Activated naive CD4-positive, alpha-beta T cell treated with anti-CD3 and anti-CD28 coated beads, Interleukin-2, amount 50 U/mL, for 72 hours (primary cell): Measurements from ENCODE around the gene CNOT3. TPM values are rescaled to one million over a fixed set of nuclear protein-coding genes. Genes with fewer than 3 reads are reported as not detected.
A peak's percentile ranks its signal among the peaks of the same experiment; 100 is the strongest.
"Not testable (repeated sequence)": the region's sequence is repeated elsewhere in the genome, so short reads cannot be mapped to it uniquely, and the experiment has no call there.

Experiments
- ATAC-seq, 2 donors: fragments of 150-1000 bp; cut with Tn5 transposase; 2 replicates each; pipeline ENCODE4 v1.10.0; 2021; ENCODE audit warnings: mild to moderate bottlenecking in 2 of 2, moderate library complexity in 2 of 2
- DNase-seq, 2 donors: peaks; one replicate each; pipeline ENCODE4 v3.0.0; 2021 to 2022; ENCODE audit warnings: low spot score in 2 of 2
- H3K27ac Mint-ChIP-seq, 2 donors: one replicate each; pipeline ENCODE4 v1.8.0; 2022; ENCODE audit warnings: mild to moderate bottlenecking in 2 of 2, mixed read lengths in 2 of 2
- H3K36me3 Mint-ChIP-seq, 2 donors: one replicate each; pipeline ENCODE4 v1.8.0; 2022; ENCODE audit warnings: mixed read lengths in 2 of 2
- H3K9me3 Mint-ChIP-seq, 2 donors: one replicate each; pipeline ENCODE4 v1.8.0; 2022; ENCODE audit warnings: mixed read lengths in 2 of 2
- total RNA-seq, 2 donors: library from RNA; stranded (reverse); gene quantifications; one replicate each; pipeline ENCODE4 v1.2.3, GENCODE V29; 2022

Gene CNOT3
- total RNA-seq: 10 to 100 TPM; 57.3 to 59.9 TPM

DNA sequence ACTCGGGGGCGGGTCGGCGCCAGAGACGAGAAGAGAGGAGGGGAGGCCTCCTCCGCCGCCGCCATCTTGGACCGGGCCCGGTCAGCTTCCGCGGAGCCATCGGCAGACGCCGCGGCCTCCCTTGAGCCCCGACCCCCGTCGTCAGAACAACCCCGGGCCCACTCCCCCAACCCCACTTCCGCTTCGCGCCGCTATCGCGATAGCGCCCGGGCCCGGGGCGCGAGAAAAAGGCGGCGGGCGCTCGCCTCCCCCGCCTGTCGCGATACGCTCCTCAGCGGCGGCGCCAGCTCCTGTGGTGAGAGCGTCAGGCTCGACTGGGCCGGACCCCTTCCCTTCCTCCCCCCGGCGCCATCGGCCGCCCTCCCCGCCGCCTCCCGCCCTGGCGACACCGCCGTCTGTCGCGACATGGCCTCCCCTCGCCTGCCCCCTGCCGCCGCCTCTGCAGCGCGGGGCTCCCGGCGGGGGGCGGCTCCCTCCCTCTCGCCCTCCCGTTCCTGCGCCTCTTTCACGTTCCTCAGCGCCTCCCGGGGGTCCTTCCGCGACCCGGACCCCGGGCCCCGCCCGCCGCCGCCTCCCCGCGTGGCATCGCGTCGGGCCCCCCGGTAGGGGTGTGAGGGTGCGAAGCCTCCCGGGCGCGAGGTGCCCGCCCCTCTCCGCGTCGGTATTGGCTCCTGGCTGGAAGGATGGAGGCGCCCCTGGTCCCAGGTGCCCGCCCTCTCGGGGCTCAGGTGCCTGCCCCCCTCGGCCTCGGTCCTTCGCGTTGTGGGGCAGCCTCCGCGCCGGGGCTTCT is at the start of gene CNOT3:
TSS of gene CNOT3 (plus strand) at position 64 of the 790 bp plus-strand sequence. CDS start 5,217 bp downstream, outside the sequence.
- no peak for ATAC-seq
- H3K27ac Mint-ChIP-seq: peak within 1 kb of the TSS; percentile 89 to 99
- peak in 1 of 2 donors; percentile 39 for DNase-seq
- H3K9me3 Mint-ChIP-seq: peaks cover 0 to 4% of the 10 kb centered on the region in 2 donors
- H3K36me3 Mint-ChIP-seq: peaks cover 11% of the 10 kb centered on the region in 2 donors

DNA sequence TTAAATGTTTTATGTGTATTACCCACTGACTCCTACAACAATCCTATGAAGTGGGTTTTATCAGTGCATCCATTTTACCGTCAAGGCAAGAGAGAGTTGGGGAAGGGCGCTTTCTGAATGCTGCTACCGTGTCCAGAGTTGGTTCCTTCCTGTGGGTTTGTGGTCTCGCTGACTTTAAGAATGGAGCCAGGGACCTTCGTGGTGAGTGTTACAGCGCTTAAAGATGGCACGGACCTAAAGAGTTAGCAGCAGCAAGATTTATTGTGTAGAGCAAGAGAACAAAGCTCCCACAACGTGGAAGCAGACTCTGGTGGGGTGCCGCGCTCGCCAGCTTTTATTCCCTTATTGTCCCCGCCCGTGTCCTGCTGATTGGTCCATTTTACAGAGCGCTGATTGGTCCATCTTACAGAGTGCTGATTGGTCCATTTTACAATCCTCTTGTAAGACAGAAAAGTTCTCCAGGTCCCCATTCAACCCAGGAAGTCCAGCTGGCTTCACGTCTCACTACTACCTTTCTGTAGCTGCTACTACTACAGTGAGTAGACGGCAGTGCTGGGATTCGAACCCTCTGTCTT is 43.0 kb upstream of the CNOT3 start:
- no peak for DNase-seq
- ATAC-seq: no peak
- Mint-ChIP-seq H3K36me3 (no peaks in the 10 kb centered on the region), H3K9me3 (no peaks in the 10 kb centered on the region), H3K27ac (no peak overlapping the region)

DNA sequence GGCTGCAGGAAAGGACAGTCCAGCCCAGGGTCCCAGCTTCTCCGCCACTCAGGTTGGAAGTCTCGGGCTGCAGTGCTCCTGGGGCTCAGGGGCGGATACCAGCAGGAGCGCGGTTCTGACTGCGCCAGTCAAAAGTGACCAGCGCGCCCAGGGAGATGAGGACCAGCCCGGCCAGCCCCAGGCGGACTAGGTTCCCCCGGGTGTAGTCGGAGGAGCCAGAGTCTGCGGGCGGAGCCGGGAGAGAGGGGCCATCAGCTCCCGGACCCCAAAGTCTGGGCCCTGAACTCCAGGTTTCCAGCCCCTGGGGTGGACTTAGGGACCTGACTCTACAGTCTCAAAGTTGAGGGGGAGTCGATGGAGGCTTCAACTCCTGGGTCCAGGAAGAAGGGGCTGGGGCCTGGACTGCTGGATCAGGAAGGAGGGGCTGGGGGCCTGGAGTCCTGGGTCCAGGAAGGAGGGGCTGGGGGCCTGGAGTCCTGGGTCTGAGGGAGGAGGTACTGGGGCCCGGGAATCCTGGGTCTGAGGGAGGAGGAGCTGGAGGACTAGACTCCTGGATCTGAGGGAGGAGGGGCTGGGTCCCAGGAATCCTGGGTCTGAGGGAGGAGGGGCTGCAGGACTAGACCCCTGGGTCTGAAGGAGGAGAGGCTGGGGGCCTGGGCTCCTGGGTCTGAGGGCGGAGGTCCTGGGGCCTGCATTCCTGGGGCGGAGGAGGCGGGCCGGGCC is 42.3 kb upstream of the CNOT3 start:
- Mint-ChIP-seq H3K9me3 (no peaks in the 10 kb centered on the region), H3K36me3 (no peaks in the 10 kb centered on the region), H3K27ac (no peak overlapping the region)
- DNase-seq (no peak), ATAC-seq (no peak)

DNA sequence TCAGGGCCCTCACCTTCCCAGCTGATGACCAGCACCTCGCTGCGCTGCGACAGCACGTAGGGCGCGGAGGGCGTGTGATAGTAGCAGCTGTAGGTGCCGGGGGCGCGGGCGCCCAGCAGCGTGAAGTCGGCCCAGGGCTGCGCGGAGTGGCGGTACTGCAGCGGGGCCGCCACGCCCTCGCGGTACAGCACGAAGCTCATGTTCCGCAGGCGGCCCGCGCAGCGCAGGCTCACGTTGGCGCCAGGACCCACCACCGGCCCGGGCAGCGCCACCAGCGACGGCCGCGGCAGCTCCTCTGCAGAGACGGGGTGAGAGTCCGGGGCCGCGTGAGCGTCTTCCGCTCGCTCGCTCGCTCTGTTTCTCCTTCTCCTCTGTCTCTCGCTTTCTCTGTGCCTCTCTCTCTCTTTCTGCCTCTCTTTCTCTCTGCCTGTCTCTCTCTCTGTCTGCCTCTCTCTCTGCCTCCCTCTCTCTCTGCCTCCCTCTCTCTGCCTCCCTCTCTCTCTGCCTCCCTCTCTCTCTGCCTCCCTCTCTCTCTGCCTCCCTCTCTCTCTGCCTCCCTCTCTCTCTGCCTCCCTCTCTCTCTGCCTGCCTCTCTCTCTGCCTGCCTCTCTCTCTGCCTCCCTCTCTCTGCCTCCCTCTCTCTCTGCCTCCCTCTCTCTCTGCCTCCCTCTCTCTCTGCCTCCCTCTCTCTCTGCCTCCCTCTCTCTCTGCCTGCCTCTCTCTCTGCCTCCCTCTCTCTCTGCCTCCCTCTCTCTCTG is 41.5 kb upstream of the CNOT3 start:
- not testable (repeated sequence) for H3K9me3 Mint-ChIP-seq, H3K36me3 Mint-ChIP-seq
- peak overlapping the region in 1 of 2 donors; percentile 45 for H3K27ac Mint-ChIP-seq
- DNase-seq (peak in 1 of 2 donors; percentile 46), ATAC-seq (peak; percentile 73 to 83)

DNA sequence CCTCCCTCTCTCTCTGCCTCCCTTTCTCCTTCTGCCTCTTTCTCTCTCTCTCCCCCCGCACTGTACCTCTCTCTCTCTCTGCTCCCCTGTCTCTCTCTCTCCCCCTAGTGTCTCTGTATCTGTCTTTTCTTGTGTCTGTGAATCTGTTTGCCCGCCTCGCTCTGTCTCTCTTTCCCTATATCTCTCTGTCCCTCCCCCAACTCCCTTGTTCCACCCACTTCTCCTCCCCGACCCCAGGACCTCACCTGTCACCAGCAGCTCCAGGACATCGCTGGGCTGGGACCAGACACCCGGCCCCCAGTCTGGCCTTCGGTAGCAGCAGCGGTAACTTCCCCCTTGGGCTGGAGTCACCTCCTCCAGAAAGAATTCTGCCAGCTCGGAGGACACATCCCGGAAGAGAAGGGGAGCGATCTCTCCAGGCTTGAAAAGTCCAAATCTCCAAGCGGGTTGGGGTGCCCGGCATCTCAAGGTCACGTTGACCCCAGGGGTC is 40.9 kb upstream of the CNOT3 start:
- Mint-ChIP-seq H3K9me3 (no peaks in the 10 kb centered on the region), H3K27ac (peak overlapping the region in 1 of 2 donors; percentile 45), H3K36me3 (no peaks in the 10 kb centered on the region)
- DNase-seq: peak in 1 of 2 donors; percentile 14
- ATAC-seq: peak; percentile 46 to 62

DNA sequence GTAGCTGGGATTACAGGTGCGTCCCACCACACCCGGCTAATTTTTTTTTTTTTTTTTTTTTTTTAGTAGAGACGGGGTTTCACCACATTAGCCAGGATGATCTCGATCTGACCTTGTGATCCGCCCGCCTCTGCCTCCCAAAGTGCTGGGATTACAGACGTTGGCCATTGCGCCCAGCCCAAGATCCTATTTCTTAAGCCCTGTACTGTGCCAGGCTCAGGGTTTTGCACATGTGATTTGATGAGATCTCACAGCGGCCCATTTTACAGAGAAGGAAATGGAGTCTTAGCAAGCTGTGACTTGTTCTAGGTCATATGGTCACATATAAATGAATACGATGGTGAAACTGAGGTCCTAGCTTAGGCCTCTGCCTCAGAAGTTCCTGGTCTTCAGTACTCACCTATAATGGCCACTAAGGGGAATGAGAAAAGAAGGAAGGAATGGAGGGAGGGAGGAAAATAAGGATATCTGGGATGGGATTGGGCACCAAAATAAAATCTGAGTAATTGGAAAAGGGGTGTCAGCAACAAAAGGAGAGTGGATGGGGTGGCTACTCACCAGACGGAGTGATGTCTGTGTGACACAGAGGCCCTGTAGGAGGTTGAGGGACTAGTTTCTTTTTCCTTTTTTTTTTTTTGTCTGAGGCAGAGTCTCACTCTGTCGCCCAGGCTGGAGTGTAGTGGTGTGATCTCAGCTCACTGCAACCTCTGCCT is 38.2 kb upstream of the CNOT3 start:
- no peak overlapping the region for H3K27ac Mint-ChIP-seq
- H3K36me3 Mint-ChIP-seq: peaks cover 0 to 5% of the 10 kb centered on the region in 2 donors
- ATAC-seq: no peak
- H3K9me3 Mint-ChIP-seq: no peaks in the 10 kb centered on the region
- DNase-seq: peak in 1 of 2 donors; percentile 34

DNA sequence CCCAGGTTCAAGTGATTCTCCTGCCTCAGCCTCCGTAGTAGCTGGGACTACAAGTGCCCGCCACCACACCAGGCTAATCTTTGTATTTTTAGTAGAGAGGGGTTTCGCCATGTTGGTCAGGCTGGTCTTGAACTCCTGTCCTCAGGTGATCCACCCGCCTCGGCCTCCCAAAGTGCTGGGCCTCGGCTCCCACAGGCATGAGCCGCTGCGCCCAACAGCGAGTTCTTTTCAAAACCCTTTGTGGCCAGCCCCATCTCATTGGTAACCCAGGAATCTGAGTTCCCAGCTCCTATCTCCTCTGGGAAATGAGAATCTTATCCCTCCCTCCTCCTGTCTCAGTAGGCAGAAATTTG is 37.7 kb upstream of the CNOT3 start:
- not testable (repeated sequence) for DNase-seq, ATAC-seq, H3K36me3 Mint-ChIP-seq, H3K9me3 Mint-ChIP-seq
- peak overlapping the region in 1 of 2 donors; percentile 75 for H3K27ac Mint-ChIP-seq

DNA sequence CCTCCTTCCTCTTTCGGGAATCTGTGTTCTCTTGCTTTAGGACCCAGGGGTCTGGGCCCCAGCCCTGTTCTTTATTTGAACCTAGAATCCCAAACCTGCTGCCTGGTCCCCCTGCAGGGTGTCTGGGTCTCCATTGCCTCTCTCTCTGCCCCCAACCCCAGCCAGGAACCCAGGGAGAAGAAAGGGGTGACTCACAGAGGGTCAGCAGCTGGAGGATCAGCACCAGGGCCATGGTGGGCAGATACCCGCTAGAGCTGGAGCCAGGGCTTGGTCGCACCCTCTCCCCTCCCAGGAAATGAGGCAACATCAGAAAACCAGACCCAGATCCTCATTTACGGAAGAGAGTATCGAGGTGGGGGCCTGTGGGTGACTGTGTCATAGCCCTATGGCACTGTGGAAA is 37.0 kb upstream of the CNOT3 start, which contains the start of gene OSCAR:
TSS of gene OSCAR (minus strand) at position 243 of the 400 bp plus-strand sequence. CDS start at position 232, 11 bp downstream.
- ATAC-seq (no peak), DNase-seq (no peak)
- Mint-ChIP-seq H3K27ac (peak within 1 kb of the TSS; percentile 41 to 75), H3K36me3 (peaks cover 0 to 5% of the 10 kb centered on the region in 2 donors), H3K9me3 (no peaks in the 10 kb centered on the region)

DNA sequence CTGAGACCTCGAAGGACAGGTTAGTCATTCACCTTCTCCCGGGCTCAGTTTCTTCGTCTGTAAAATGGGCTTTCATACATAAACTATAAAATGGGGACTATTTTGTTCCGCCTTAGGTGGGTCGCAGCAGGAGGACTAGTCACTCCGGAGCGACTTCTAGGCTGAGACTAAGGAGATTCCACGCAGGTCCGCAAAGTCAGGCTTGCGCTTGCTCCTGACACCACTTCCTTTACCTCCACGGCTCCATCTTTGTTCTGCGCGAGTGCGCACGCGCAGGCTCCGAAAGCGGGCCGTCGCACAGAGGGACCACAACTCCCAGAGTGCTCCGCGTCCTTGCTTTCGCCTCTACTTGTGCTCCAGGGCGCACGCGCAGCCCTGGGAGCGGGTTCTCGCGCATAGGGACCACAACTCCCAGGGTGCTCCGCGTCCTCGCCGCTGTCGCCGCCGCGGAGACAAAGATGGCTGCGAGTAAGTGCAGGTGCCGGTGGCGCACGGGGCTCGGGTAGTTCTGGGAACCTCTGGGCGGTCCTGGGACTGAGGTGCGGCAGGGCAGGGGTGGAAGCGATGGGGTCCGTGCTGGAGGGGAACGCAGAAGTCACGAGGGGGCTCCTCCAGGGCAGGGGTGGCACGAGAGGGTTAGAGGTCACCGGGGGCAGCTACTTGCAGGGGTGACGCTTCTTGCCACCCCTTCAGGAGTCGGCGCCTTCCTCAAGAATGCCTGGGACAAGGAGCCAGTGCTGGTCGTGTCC is 35.0 kb upstream of the CNOT3 start, which contains the start of gene NDUFA3:
TSS of gene NDUFA3 (plus strand) at position 435 of the 749 bp plus-strand sequence. CDS start at position 459, 24 bp downstream.
- DNase-seq (peak; percentile 96 to 99), ATAC-seq (peak; percentile 99 to 100)
- H3K36me3 Mint-ChIP-seq: peaks cover 0 to 5% of the 10 kb centered on the region in 2 donors
- H3K27ac Mint-ChIP-seq: peak within 1 kb of the TSS; percentile 84 to 96
- H3K9me3 Mint-ChIP-seq: no peaks in the 10 kb centered on the region

DNA sequence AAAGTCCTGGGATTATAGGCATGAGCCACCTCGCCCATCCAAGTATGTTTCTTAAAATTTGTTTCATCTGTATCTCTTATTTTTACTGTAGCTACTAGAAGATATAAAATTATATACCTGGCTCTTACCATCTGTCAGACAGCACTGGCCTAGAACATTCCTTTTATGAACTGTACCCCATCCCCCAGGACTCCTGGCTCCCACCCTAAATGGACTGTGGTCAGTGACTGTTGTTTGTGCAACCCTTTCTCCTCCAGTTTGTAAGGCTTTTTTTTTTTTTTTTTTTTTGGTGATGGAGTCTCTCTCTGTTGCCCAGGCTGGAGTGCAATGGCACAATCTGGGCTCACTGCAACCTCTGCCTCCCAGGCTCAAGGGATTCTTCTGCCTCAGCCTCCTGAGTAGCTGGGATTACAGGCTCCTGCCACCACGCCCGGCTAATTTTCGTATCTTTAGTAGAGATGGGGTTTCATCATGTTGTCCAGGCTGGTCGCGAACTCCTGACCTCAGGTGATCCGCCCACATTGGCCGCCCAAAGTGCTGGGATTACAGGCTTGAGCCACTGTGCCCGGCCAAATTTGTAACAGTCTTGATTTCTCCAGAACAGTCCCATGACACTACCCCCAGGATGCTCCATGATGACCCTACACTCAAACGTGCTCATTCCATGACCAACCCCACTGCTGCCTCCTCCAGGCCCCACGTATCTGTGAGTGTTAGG is 32.4 kb upstream of the CNOT3 start:
- no peak for ATAC-seq
- H3K27ac Mint-ChIP-seq: no peak overlapping the region
- H3K36me3 Mint-ChIP-seq: peaks cover 0 to 5% of the 10 kb centered on the region in 2 donors
- no peaks in the 10 kb centered on the region for H3K9me3 Mint-ChIP-seq
- DNase-seq: peak in 1 of 2 donors; percentile 39

DNA sequence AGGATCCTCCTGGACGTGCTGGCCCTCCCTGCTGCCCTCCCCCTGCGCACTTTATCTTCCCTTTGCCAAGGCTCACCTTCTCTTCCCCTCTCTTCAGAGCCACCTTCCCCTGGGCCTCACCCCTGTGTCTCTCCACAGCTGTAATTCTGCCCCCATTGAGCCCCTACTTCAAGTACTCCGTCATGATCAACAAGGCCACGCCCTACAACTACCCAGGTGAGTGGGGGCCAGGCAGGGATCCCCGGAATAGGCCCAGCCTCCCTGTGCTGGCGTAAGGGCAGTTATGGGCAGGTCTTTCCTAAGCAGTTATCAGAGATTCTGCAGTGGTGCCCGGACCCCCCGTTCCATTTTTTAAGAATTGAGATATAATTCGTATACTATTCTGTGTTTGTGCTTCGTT is 31.8 kb upstream of the CNOT3 start:
- Mint-ChIP-seq H3K36me3 (peaks cover 2 to 8% of the 10 kb centered on the region in 2 donors), H3K27ac (no peak overlapping the region), H3K9me3 (no peaks in the 10 kb centered on the region)
- ATAC-seq (no peak), DNase-seq (peak in 1 of 2 donors; percentile 48)

DNA sequence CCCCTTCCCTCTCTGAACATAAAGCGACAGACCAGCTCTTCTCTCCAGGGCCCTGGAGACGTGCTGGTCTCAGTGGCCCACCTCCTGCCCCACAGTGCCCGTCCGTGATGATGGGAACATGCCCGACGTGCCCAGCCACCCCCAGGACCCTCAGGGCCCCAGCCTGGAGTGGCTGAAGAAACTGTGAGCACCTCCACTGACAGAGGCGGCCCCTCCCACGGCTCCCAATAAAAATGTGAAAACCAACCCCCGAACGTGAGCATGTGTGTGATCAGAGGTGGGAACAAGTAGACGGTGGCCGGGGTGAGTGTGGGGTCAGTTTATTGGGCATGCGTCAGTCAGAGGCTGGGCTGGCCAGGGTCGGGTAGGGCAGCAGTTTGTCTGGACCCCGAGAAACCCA is 30.8 kb upstream of the CNOT3 start:
- H3K9me3 Mint-ChIP-seq: no peaks in the 10 kb centered on the region
- peaks cover 6 to 10% of the 10 kb centered on the region in 2 donors for H3K36me3 Mint-ChIP-seq

DNA sequence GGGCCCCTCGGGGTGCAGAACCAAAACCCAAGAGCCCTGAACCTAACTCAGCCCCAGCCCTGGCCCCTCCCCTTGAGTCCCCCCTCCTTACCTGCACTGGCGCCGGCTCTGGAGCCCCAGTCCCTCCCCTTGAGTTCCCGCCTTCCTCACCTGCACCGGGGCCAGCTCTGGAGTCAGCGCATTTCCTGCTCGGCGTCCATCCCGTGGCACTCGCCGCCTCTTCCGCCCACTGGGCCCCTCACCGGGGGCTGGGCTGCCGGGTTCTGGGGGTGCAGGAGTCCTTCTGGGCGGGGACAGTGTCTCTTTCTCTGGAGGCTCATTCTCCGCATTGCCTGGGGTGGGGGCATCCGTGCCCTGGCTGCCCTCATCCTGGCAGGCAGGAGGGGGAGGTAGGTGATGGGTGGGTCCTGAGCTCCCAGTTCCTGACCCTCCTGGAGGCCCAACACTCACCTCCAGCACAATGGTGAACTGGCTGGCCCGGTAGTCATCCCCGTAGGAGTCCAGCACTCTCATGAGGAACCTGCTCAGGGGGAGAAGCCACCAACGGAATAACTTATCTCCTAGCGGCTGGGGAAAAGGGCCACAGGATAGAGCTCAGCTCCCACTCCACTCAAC is 29.6 kb upstream of the CNOT3 start:
- Mint-ChIP-seq H3K27ac (no peak overlapping the region), H3K9me3 (no peaks in the 10 kb centered on the region), H3K36me3 (peaks cover 7 to 12% of the 10 kb centered on the region in 2 donors)
- ATAC-seq: no peak
- DNase-seq: peak in 1 of 2 donors; percentile 53

More for the DNA sequence above, 30.8 kb upstream of the CNOT3 start:
- H3K27ac Mint-ChIP-seq: peak overlapping the region in 1 of 2 donors; percentile 53
- ATAC-seq: no peak
- DNase-seq: peak in 1 of 2 donors; percentile 53

DNA sequence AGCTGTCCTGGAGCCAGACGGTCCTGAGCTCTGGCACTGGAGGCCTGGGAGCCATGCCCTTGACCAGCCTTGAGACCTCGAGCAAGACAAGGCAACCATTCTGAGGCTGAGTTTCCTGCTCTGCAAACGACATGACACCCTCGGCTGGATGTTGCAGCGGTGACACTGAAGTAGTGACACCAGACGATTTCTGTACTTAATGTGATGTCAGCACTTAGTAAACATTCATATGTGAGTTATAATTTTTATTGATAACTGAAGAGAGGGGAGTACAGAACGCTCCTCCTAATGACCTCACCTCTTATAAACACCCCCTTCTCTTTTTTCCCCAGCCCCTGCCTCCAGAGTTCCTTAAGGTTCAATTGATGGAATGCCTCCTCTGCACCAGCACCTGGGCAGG is 29.1 kb upstream of the CNOT3 start:
- no peak for DNase-seq
- no peak for ATAC-seq
- Mint-ChIP-seq H3K9me3 (no peaks in the 10 kb centered on the region), H3K36me3 (peaks cover 5 to 17% of the 10 kb centered on the region in 2 donors), H3K27ac (no peak overlapping the region)
